HepG2 (cell line): ENCODE data around the gene AANAT. TPM values are rescaled to one million over a fixed set of nuclear protein-coding genes. Genes with fewer than 3 reads are reported as not detected.
A peak's percentile ranks its signal among the peaks of the same experiment; 100 is the strongest.

Experiments used
- AGO1 ChIP-seq: fragments of 200-400 bp; formaldehyde crosslinking; IDR thresholded peaks from 2 replicates; pipeline ENCODE4 v1.6.1; 2017; ENCODE audit warnings: mild to moderate bottlenecking, low read depth, low read length, moderate library complexity; ENCODE audit not compliant: poor library complexity, severe bottlenecking
- CHD2 ChIP-seq: IDR thresholded peaks from 2 replicates; pipeline ENCODE4 v1.6.1; 2011; ENCODE audit warnings: low read depth, low read length, improper control_type of control experiment
- HNRNPL ChIP-seq: fragments of 200-400 bp; formaldehyde crosslinking; IDR thresholded peaks from 2 replicates; pipeline ENCODE4 v1.6.1; 2017; ENCODE audit warnings: mild to moderate bottlenecking, low read depth, low read length
- LCORL ChIP-seq, 2 experiments: fragments of 450-650 bp in 1 of 2; sonication (generic) in 1 of 2; formaldehyde crosslinking in 1 of 2; IDR thresholded peaks; 2 replicates each; pipeline versions ENCODE4 v1.5.0 to v1.6.1; 2017 to 2020; ENCODE audit warnings: antibody characterized with exemption in 1 of 2, missing genetic modification reagents in 1 of 2
- MTA1 ChIP-seq: sonication (generic); formaldehyde crosslinking; IDR thresholded peaks from 2 replicates; pipeline ENCODE4 v1.4.0; 2020; ENCODE audit warnings: missing genetic modification reagents, mild to moderate bottlenecking, borderline replicate concordance
- MZF1 ChIP-seq: sonication (generic); formaldehyde crosslinking; IDR thresholded peaks from 2 replicates; pipeline ENCODE4 v1.8.1; 2023; ENCODE audit warnings: mild to moderate bottlenecking, missing genetic modification reagents, borderline replicate concordance
- NFKB2 ChIP-seq: sonication (generic); formaldehyde crosslinking; IDR thresholded peaks from 2 replicates; pipeline ENCODE4 v1.4.0; 2020; ENCODE audit warnings: missing genetic modification reagents, borderline replicate concordance
- POLR2G ChIP-seq: fragments of 200-400 bp; formaldehyde crosslinking; IDR thresholded peaks from 2 replicates; pipeline ENCODE4 v1.6.1; 2018; ENCODE audit warnings: mild to moderate bottlenecking, low read depth, low read length, moderate library complexity
- TAF1 ChIP-seq: sonication (generic); formaldehyde crosslinking; IDR thresholded peaks from 2 replicates; pipeline ENCODE4 v1.4.0; 2020; ENCODE audit warnings: missing genetic modification reagents
- ZBTB3 ChIP-seq: sonication (generic); formaldehyde crosslinking; IDR thresholded peaks from 2 replicates; pipeline ENCODE4 v1.4.0; 2020; ENCODE audit warnings: low read depth, mild to moderate bottlenecking, moderate library complexity, missing genetic modification reagents, borderline replicate concordance
- ZBTB7B ChIP-seq: sonication (generic); formaldehyde crosslinking; IDR thresholded peaks from 2 replicates; pipeline ENCODE4 v1.4.0; 2020; ENCODE audit warnings: missing genetic modification reagents
- ZNF12 ChIP-seq: sonication (generic); formaldehyde crosslinking; IDR thresholded peaks from 2 replicates; pipeline ENCODE4 v1.5.0; 2020; ENCODE audit warnings: missing genetic modification reagents
- ZNF343 ChIP-seq: sonication (generic); formaldehyde crosslinking; IDR thresholded peaks from 2 replicates; pipeline ENCODE4 v1.4.0; 2020; ENCODE audit warnings: mild to moderate bottlenecking, missing genetic modification reagents
- ZNF605 ChIP-seq: sonication (generic); formaldehyde crosslinking; IDR thresholded peaks from 2 replicates; pipeline ENCODE4 v1.8.0; 2022; ENCODE audit warnings: mild to moderate bottlenecking, missing genetic modification reagents
- ZNF891 ChIP-seq: sonication (generic); formaldehyde crosslinking; IDR thresholded peaks from 2 replicates; pipeline ENCODE4 v1.5.0; 2020; ENCODE audit warnings: mild to moderate bottlenecking, missing genetic modification reagents
- ZSCAN9 ChIP-seq: IDR thresholded peaks from 2 replicates; pipeline ENCODE4 v1.6.1; 2016; ENCODE audit warnings: borderline replicate concordance
- polyA plus RNA-seq, 8 experiments: library from polyadenylated mRNA; depleted of rRNA in 3 of 8; stranded (reverse) in 7 of 8; unstranded in 1 of 8; fragments of >200 nt; fragmentation: Illumina TruSeq in 4 of 8; extraction: Trizol in 4 of 8; gene quantifications; 2 replicates each; pipeline versions ENCODE4 v1.2.1 to v1.2.3, GENCODE V29; 2011 to 2016; ENCODE audit warnings: low read depth in 4 of 8, missing spikeins in 1 of 8, mixed read lengths in 1 of 8; ENCODE audit not compliant: insufficient read depth in 1 of 8
- total RNA-seq, 5 experiments: library from RNA; depleted of rRNA; stranded (reverse); fragments of >200 nt; fragmentation: Illumina TruSeq; extraction: Trizol; gene quantifications; 2 replicates each; pipeline ENCODE4 v1.2.3, GENCODE V29; 2016; ENCODE audit warnings: low read depth in 1 of 5
- TF ChIP-seq, protein P1 (sequence below): sonication (generic); formaldehyde crosslinking; IDR thresholded peaks from 2 replicates; pipeline ENCODE4 v1.4.0; 2020; ENCODE audit warnings: missing genetic modification reagents
- TF ChIP-seq, protein P2 (sequence below): sonication (generic); formaldehyde crosslinking; IDR thresholded peaks from 2 replicates; pipeline ENCODE4 v1.4.0; 2020; ENCODE audit warnings: missing genetic modification reagents
- TF ChIP-seq, protein P3 (sequence below): sonication (generic); formaldehyde crosslinking; IDR thresholded peaks from 2 replicates; pipeline ENCODE4 v1.8.1; 2023; ENCODE audit warnings: mild to moderate bottlenecking, missing genetic modification reagents

Gene AANAT
- total and polyA plus RNA-seq, 2 of the 13 experiments (the other 11 are each of a cell fraction or from before 2014, with no cell fraction given) = 0.07 TPM; not detected in 1

DNA sequence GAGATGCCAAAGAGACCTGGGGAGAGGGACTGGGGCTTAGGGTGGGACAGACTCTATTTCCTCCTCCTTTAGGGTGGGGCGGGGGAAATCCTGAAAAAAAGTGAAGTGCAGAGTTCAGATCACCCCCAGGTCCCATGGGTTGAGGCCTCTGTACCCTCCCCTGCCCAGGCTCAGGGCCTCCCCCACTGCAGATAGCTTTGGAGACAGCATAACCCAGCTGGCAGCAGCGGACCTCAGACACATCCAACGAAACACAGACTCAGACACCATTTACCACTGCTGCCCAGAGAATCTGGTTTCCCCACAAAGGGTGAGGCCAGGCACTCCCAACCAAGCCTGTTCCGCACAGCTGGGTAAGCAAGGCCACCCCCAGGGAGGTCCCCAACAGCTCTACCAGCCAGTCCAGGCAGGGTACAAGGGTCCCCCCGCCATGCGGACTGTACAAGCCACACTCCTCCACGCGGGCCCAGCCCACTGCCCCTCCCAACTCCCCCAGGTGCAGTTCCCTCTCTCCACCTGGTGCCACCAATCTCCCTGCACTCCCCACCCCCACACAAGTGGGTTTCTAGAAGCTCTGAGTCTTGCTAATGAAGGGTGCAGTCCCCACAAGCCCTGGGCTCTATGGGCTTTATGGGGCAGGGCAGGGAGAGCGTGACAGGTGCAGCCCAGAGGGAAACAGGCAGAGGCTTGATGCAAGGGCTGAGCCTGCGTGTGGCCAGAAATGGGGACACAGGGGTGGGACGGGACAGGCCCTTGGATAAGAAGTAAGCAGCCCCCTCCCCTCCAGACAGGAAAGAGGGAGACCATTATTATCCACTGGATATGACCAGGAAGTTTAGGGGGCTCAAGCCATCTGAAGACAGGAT is 25.0 kb downstream of the AANAT start (continued):
- TF ChIP-seq, protein P1, sequence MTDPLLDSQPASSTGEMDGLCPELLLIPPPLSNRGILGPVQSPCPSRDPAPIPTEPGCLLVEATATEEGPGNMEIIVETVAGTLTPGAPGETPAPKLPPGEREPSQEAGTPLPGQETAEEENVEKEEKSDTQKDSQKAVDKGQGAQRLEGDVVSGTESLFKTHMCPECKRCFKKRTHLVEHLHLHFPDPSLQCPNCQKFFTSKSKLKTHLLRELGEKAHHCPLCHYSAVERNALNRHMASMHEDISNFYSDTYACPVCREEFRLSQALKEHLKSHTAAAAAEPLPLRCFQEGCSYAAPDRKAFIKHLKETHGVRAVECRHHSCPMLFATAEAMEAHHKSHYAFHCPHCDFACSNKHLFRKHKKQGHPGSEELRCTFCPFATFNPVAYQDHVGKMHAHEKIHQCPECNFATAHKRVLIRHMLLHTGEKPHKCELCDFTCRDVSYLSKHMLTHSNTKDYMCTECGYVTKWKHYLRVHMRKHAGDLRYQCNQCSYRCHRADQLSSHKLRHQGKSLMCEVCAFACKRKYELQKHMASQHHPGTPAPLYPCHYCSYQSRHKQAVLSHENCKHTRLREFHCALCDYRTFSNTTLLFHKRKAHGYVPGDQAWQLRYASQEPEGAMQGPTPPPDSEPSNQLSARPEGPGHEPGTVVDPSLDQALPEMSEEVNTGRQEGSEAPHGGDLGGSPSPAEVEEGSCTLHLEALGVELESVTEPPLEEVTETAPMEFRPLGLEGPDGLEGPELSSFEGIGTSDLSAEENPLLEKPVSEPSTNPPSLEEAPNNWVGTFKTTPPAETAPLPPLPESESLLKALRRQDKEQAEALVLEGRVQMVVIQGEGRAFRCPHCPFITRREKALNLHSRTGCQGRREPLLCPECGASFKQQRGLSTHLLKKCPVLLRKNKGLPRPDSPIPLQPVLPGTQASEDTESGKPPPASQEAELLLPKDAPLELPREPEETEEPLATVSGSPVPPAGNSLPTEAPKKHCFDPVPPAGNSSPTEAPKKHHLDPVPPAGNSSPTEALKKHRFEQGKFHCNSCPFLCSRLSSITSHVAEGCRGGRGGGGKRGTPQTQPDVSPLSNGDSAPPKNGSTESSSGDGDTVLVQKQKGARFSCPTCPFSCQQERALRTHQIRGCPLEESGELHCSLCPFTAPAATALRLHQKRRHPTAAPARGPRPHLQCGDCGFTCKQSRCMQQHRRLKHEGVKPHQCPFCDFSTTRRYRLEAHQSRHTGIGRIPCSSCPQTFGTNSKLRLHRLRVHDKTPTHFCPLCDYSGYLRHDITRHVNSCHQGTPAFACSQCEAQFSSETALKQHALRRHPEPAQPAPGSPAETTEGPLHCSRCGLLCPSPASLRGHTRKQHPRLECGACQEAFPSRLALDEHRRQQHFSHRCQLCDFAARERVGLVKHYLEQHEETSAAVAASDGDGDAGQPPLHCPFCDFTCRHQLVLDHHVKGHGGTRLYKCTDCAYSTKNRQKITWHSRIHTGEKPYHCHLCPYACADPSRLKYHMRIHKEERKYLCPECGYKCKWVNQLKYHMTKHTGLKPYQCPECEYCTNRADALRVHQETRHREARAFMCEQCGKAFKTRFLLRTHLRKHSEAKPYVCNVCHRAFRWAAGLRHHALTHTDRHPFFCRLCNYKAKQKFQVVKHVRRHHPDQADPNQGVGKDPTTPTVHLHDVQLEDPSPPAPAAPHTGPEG = peak; percentile 33; the same call in 1 of the 2 replicates
- TF ChIP-seq, protein P2, sequence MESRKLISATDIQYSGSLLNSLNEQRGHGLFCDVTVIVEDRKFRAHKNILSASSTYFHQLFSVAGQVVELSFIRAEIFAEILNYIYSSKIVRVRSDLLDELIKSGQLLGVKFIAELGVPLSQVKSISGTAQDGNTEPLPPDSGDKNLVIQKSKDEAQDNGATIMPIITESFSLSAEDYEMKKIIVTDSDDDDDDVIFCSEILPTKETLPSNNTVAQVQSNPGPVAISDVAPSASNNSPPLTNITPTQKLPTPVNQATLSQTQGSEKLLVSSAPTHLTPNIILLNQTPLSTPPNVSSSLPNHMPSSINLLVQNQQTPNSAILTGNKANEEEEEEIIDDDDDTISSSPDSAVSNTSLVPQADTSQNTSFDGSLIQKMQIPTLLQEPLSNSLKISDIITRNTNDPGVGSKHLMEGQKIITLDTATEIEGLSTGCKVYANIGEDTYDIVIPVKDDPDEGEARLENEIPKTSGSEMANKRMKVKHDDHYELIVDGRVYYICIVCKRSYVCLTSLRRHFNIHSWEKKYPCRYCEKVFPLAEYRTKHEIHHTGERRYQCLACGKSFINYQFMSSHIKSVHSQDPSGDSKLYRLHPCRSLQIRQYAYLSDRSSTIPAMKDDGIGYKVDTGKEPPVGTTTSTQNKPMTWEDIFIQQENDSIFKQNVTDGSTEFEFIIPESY (CRISPR knock-in tag) = peak; percentile 82; the same call in 1 of the 2 replicates
- TF ChIP-seq HNRNPL (0 out of 2 replicates have a peak, but pooled peaks have one; percentile 23), TAF1 (CRISPR knock-in tag) (0 out of 2 replicates have a peak, but pooled peaks have one; percentile 22), ZNF12 (no peak), ZSCAN9 (CRISPR knock-in tag) (0 out of 2 replicates have a peak, but pooled peaks have one; percentile 7), POLR2G (peak; percentile 39; the same call in 1 of the 2 replicates), CHD2 (no peak), MTA1 (CRISPR knock-in tag) (0 out of 2 replicates have a peak, but pooled peaks have one; percentile 67), ZBTB3 (CRISPR knock-in tag) (0 out of 2 replicates have a peak, but pooled peaks have one; percentile 22), LCORL (IDR thresholded peaks at IDR 0.05) (no peak), LCORL (CRISPR knock-in tag; IDR thresholded peaks at IDR 0.05) (peak; percentile 59; the same call in 1 of the 2 replicates), ZNF605 (peak; percentile 60; the same call in 1 of the 2 replicates), NFKB2 (CRISPR knock-in tag) (peak; percentile 65; the same call in 1 of the 2 replicates), AGO1 (peak; percentile 78), MZF1 (CRISPR knock-in tag) (0 out of 2 replicates have a peak, but pooled peaks have one; percentile 45), ZBTB7B (CRISPR knock-in tag) (no peak; the same call in 1 of the 2 replicates), ZNF343 (CRISPR knock-in tag) (0 out of 2 replicates have a peak, but pooled peaks have one; percentile 20), ZNF891 (CRISPR knock-in tag) (0 out of 2 replicates have a peak, but pooled peaks have one; percentile 34)
- TF ChIP-seq, protein P3, sequence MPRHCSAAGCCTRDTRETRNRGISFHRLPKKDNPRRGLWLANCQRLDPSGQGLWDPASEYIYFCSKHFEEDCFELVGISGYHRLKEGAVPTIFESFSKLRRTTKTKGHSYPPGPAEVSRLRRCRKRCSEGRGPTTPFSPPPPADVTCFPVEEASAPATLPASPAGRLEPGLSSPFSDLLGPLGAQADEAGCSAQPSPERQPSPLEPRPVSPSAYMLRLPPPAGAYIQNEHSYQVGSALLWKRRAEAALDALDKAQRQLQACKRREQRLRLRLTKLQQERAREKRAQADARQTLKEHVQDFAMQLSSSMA (CRISPR knock-in tag) = peak; percentile 69; the same call in 1 of the 2 replicates
